K562 (cell line): ENCODE measurements around the gene FNDC11. TPM values are rescaled to one million over a fixed set of nuclear protein-coding genes. Genes with fewer than 3 reads are reported as not detected.

Experiments
- ATAC-seq: fragments of 200-7000 bp; cut with Tn5 transposase; 3 replicates; pipeline ENCODE4 v1.9.1; 2020; ENCODE audit warnings: moderate library complexity
- BruUV-seq: library from RNA; stranded (reverse); fragments of 400-500 nt; replicated peaks from 2 replicates; lab custom pipeline; 2021; lab: Mats Ljungman, UMichigan
- CTCF ChIA-PET: fragments of 300-600 bp; formaldehyde crosslinking; extraction: SDS; loops from one replicate; lab custom pipeline; 2021; ENCODE audit warnings: low intra/inter-chr PET ratio; lab: Yijun Ruan, JAX
- POLR2A ChIA-PET: fragments of 300-600, 350-650 bp; sonication (Branson Sonifier 250); formaldehyde crosslinking; extraction: SDS; loops from one replicate; lab custom pipeline; 2021; ENCODE audit warnings: antibody characterized with exemption, inconsistent platforms; lab: Yijun Ruan, JAX
- DNase-seq, 4 experiments: peaks; one replicate each; pipeline versions ENCODE4 v3.0.0 to v3.0.0-alpha.2; 2011 to 2018; ENCODE audit warnings: low spot score in 3 of 4, mixed read lengths in 3 of 4; ENCODE audit errors: extremely low read depth in 1 of 4
- FAIRE-seq: peaks from 2 replicates; lab custom pipeline; 2011; peaks lifted over from hg19 to GRCh38; lab: Jason Lieb, UNC
- H2AFZ ChIP-seq: 2 replicates; pipeline ENCODE4 v1.6.0; 2011; ENCODE audit warnings: low read depth, low read length, control low read depth, inconsistent platforms
- H3K27ac ChIP-seq: fragments of 200-600 bp; 3 replicates; pipeline ENCODE4 v1.8.0; 2011; ENCODE audit warnings: low read depth, mild to moderate bottlenecking, control low read depth, inconsistent platforms, low read length, moderate library complexity, mixed read lengths; ENCODE audit errors: extremely low read depth
- H3K27me3 ChIP-seq, 2 experiments: fragments of 300-600 bp in 1 of 2; 2 replicates in 1 of 2; 3 replicates in 1 of 2; pipeline versions ENCODE4 v1.6.0 to v1.8.0; 2011; ENCODE audit warnings: inconsistent platforms in 2 of 2, low read length in 2 of 2, mild to moderate bottlenecking in 1 of 2, mixed read lengths in 1 of 2, moderate library complexity in 1 of 2; ENCODE audit not compliant: control insufficient read depth in 2 of 2, insufficient read depth in 2 of 2
- H3K36me3 ChIP-seq: fragments of 300-600 bp; 3 replicates; pipeline ENCODE4 v1.8.0; 2011; ENCODE audit warnings: mild to moderate bottlenecking, low read length, inconsistent platforms; ENCODE audit not compliant: control insufficient read depth, insufficient read depth
- H3K4me1 ChIP-seq, 2 experiments: fragments of 200-600 bp in 1 of 2; replicated peaks in 1 of 2; 2 replicates in 1 of 2; 3 replicates in 1 of 2; pipeline versions ENCODE4 v1.5.1 to v1.8.0; 2011; ENCODE audit warnings: inconsistent platforms in 2 of 2, low read length in 2 of 2, mild to moderate bottlenecking in 1 of 2, mixed read lengths in 1 of 2, moderate library complexity in 1 of 2; ENCODE audit not compliant: control insufficient read depth in 2 of 2, insufficient read depth in 2 of 2
- H3K4me2 ChIP-seq: 2 replicates; pipeline ENCODE4 v1.6.1; 2011; ENCODE audit warnings: low read length, control low read depth, inconsistent platforms, mixed read lengths; ENCODE audit not compliant: insufficient read depth
- H3K4me3 ChIP-seq: fragments of 200-600 bp; sonication (generic), shearing (Covaris generic); 2 replicates; pipeline ENCODE4 v1.5.1; 2016; ENCODE audit warnings: control low read depth, inconsistent platforms
- H3K79me2 ChIP-seq: fragments of 200-600 bp; 3 replicates; pipeline ENCODE4 v1.8.0; 2011; ENCODE audit warnings: low read length, inconsistent platforms; ENCODE audit not compliant: control insufficient read depth, insufficient read depth
- H3K9ac ChIP-seq, 2 experiments: 2 replicates each; pipeline versions ENCODE4 v1.6.0 to v1.6.1; 2011; ENCODE audit warnings: low read depth in 2 of 2, low read length in 2 of 2, control low read depth in 1 of 2, inconsistent platforms in 1 of 2, mild to moderate bottlenecking in 1 of 2, mixed read lengths in 1 of 2; ENCODE audit not compliant: insufficient read depth in 1 of 2
- H3K9me1 ChIP-seq: one replicate; pipeline ENCODE4 v1.6.0; 2011; ENCODE audit warnings: inconsistent platforms, mild to moderate bottlenecking, low read length, moderate library complexity; ENCODE audit not compliant: control insufficient read depth, insufficient read depth
- H3K9me3 ChIP-seq: replicated peaks from 2 replicates; pipeline ENCODE4 v1.5.1; 2011; ENCODE audit warnings: low read depth, low read length, inconsistent platforms; ENCODE audit not compliant: control insufficient read depth, insufficient read depth
- H4K20me1 ChIP-seq: replicated peaks from 2 replicates; pipeline ENCODE4 v1.6.1; 2011; ENCODE audit warnings: low read length, inconsistent platforms, mixed read lengths; ENCODE audit not compliant: control insufficient read depth, insufficient read depth
- ELK3 ChIP-seq: fragments of 450-650 bp; formaldehyde crosslinking; IDR thresholded peaks from 2 replicates; pipeline ENCODE4 v1.4.0; 2020; ENCODE audit warnings: mild to moderate bottlenecking
- HMGN3 ChIP-seq: IDR thresholded peaks from 2 replicates; pipeline ENCODE4 v1.6.1; 2011; ENCODE audit warnings: borderline replicate concordance, low read depth, mild to moderate bottlenecking, mixed read lengths, low read length; ENCODE audit not compliant: insufficient read length; ENCODE audit errors: extremely low read depth
- MAFG ChIP-seq: fragments of 450-650 bp; conservative IDR thresholded peaks from 2 replicates; pipeline ENCODE4 v1.6.1; 2016; ENCODE audit warnings: missing genetic modification characterization, missing compliant biosample characterization
- NFIX ChIP-seq: fragments of 250-450 bp; sonication (Bioruptor Pico); IDR thresholded peaks from 2 replicates; pipeline ENCODE4 v1.4.0; 2020; ENCODE audit warnings: low read depth, mild to moderate bottlenecking, moderate library complexity
- PHB2 ChIP-seq: fragments of 450-650 bp; IDR thresholded peaks from 2 replicates; pipeline ENCODE4 v1.6.1; 2017; ENCODE audit warnings: low read depth
- POLR2G ChIP-seq: fragments of 200-400 bp; formaldehyde crosslinking; IDR thresholded peaks from 2 replicates; pipeline ENCODE4 v1.6.1; 2017; ENCODE audit warnings: low read depth, mild to moderate bottlenecking, antibody characterized with exemption, low read length, moderate library complexity
- RBM17 ChIP-seq: fragments of 200-400 bp; formaldehyde crosslinking; IDR thresholded peaks from 2 replicates; pipeline ENCODE4 v1.6.1; 2017; ENCODE audit warnings: low read depth, mild to moderate bottlenecking, low read length, borderline replicate concordance
- ZNF384 ChIP-seq: IDR thresholded peaks from 2 replicates; pipeline ENCODE4 v1.6.1; 2012; ENCODE audit warnings: low read depth, low read length, improper control_type of control experiment
- WGBS: fragments of 100-300 bp; shearing (Covaris generic); methylation state at CpG from one replicate; pipeline ENCODE4 v1.1.6; 2016; ENCODE audit warnings: low coverage, mixed read lengths; ENCODE audit not compliant: insufficient coverage; ENCODE audit errors: missing lambda C conversion rate; 5-methylcytosine and 5-hydroxymethylcytosine counted together
- in situ Hi-C: fragments of 300-500 bp; cut with MboI; formaldehyde crosslinking; loops from 4 replicates; pipeline ENCODE4 v1.15.0; 2018; ENCODE audit warnings: inconsistent platforms, mixed read lengths
- intact Hi-C: fragments of 100-400 bp; cut with micrococcal nuclease; formaldehyde crosslinking; loops from 2 replicates; pipeline ENCODE4 v1.14.2; 2022
- polyA plus RNA-seq, 8 experiments: library from polyadenylated mRNA; depleted of rRNA in 4 of 8; stranded (reverse) in 5 of 8; unstranded in 3 of 8; fragments of >200 nt; fragmentation: Nextera tagmentation in 2 of 8; fragmentation: Illumina TruSeq in 1 of 8; extraction: Ambion mirVana in 2 of 8; extraction: Trizol in 1 of 8; gene quantifications; 2 replicates each; pipeline versions ENCODE4 v1.2.1 to v1.2.3, GENCODE V29; 2011 to 2014; ENCODE audit warnings: inconsistent platforms in 1 of 8, missing spikeins in 1 of 8
- total RNA-seq, 7 experiments: library from RNA; depleted of rRNA in 6 of 7; stranded (reverse); fragments of >200 nt in 6 of 7; fragmentation: Illumina TruSeq in 2 of 7; extraction: Trizol in 2 of 7; gene quantifications; 2 replicates each; pipeline versions ENCODE4 v1.2.1 to v1.2.3, GENCODE V29; 2011 to 2021; ENCODE audit warnings: low replicate concordance in 1 of 7

Gene FNDC11
- total and polyA plus RNA-seq, 9 of the 15 experiments (the other 6 are each of a cell fraction or from before 2014, with no cell fraction given): 0.08 to 2.3 (median 0.64) TPM; not detected in 2

GRCh38 chr20:63564036-63564810 lies 10.3 kb downstream of the FNDC11 start:
- CTCF ChIA-PET: no interaction called here
- H2AFZ ChIP-seq: no peak overlapping the region
- intact Hi-C loops (no loop called here), in situ Hi-C loops (no loop called here)
- no peaks in the 10 kb centered on the region for H3K79me2 ChIP-seq
- POLR2A ChIA-PET: interaction anchor here (1.4 to 1.9 kb wide), 2 partner anchors 7 to 9 kb away, joined by 3 to 9 read pairs; no protein-coding TSS in a partner anchor
- ATAC-seq: no peak
- no peak overlapping the region for H3K9ac ChIP-seq
- no peaks in the 10 kb centered on the region for H3K36me3 ChIP-seq
- H3K4me1 ChIP-seq: peaks cover 0 to 94% of the 10 kb centered on the region in 2 experiments; a peak in 3 of 5 replicates
- H3K27me3 ChIP-seq: peaks cover 0 to 24% of the 10 kb centered on the region in 2 experiments; a peak in 2 of 5 replicates
- no peak overlapping the region for H3K4me3 ChIP-seq
- H4K20me1 ChIP-seq: no peaks in the 10 kb centered on the region
- H3K9me3 ChIP-seq: no peaks in the 10 kb centered on the region
- no peaks in the 10 kb centered on the region for H3K9me1 ChIP-seq
- BruUV-seq: no TSS peak
- no peak overlapping the region for H3K27ac ChIP-seq
- no peak for DNase-seq
- FAIRE-seq: no peak
- no peak overlapping the region for H3K4me2 ChIP-seq
- 60% methylated on average over 46 of the region's 62 CpGs for WGBS
- no peak for TF ChIP-seq NFIX
- TF ChIP-seq HMGN3: peak; percentile 23
- no peak for TF ChIP-seq RBM17
- no peak for TF ChIP-seq ELK3 (CRISPR knock-in tag)
- no peak for TF ChIP-seq ZNF384
- no peak for TF ChIP-seq MAFG (tag)
- TF ChIP-seq POLR2G: peak; percentile 11; the same call in 1 of the 2 replicates
- TF ChIP-seq PHB2: no peak
